ENCODE measurements around the gene SGPP2. TPM values are rescaled to one million over a fixed set of nuclear protein-coding genes. Genes with fewer than 3 reads are reported as not detected.

The SGPP2 gene
- total RNA-seq, 2 donors from 2014 or later, result 0.28 TPM; not detected in 1

- no peak overlapping the region for H3K4me3 ChIP-seq
- no peaks in the 10 kb centered on the region for H3K9me3 ChIP-seq
- no peaks in the 10 kb centered on the region for H3K4me1 ChIP-seq (ENCODE audit: control insufficient read depth in 1 of 2, low read depth in 2 of 2)
- DNase-seq (ENCODE audit: low spot score) (no peak), ATAC-seq (ENCODE audit: insufficient number of reproducible peaks, low FRiP score, low read depth) (no peak)
- TF ChIP-seq CTCF (IDR thresholded peaks at IDR 0.05), result no peak
- no peaks in the 10 kb centered on the region for H3K27me3 ChIP-seq (replicated peaks; ENCODE audit: insufficient read depth)
- no peaks in the 10 kb centered on the region for H3K36me3 ChIP-seq
- H3K27ac ChIP-seq, result no peak overlapping the region
Observed at GRCh38 chr2:222436040-222436413, 11.7 kb downstream of the SGPP2 start.

- Histone ChIP-seq H3K27ac (no peak overlapping the region), H3K4me3 (no peak overlapping the region), H3K36me3 (no peaks in the 10 kb centered on the region), H3K27me3 (replicated peaks; ENCODE audit: insufficient read depth) (no peaks in the 10 kb centered on the region), H3K9me3 (no peaks in the 10 kb centered on the region), H3K4me1 (ENCODE audit: control insufficient read depth in 1 of 2, low read depth in 2 of 2) (no peaks in the 10 kb centered on the region)
- no peak for ATAC-seq (ENCODE audit: insufficient number of reproducible peaks, low FRiP score, low read depth)
- TF ChIP-seq CTCF (IDR thresholded peaks at IDR 0.05), result no peak
- DNase-seq (ENCODE audit: low spot score), result no peak
Observed at GRCh38 chr2:222439692-222440091, 15.3 kb downstream of the SGPP2 start.

- Histone ChIP-seq H3K4me1 (ENCODE audit: control insufficient read depth in 1 of 2, low read depth in 2 of 2) (no peaks in the 10 kb centered on the region), H3K4me3 (no peak overlapping the region), H3K27ac (no peak overlapping the region), H3K9me3 (no peaks in the 10 kb centered on the region), H3K27me3 (replicated peaks; ENCODE audit: insufficient read depth) (no peaks in the 10 kb centered on the region), H3K36me3 (no peaks in the 10 kb centered on the region)
- no peak for TF ChIP-seq CTCF (IDR thresholded peaks at IDR 0.05)
- DNase-seq (ENCODE audit: low spot score), result no peak
- no peak for ATAC-seq (ENCODE audit: insufficient number of reproducible peaks, low FRiP score, low read depth)
Observed at GRCh38 chr2:222440673-222441422, 16.5 kb downstream of the SGPP2 start.

- Histone ChIP-seq H3K36me3 (no peaks in the 10 kb centered on the region), H3K27me3 (replicated peaks; ENCODE audit: insufficient read depth) (no peaks in the 10 kb centered on the region), H3K27ac (no peak overlapping the region), H3K4me1 (ENCODE audit: control insufficient read depth in 1 of 2, low read depth in 2 of 2) (no peaks in the 10 kb centered on the region), H3K9me3 (no peaks in the 10 kb centered on the region), H3K4me3 (no peak overlapping the region)
- no peak for ATAC-seq (ENCODE audit: insufficient number of reproducible peaks, low FRiP score, low read depth)
- DNase-seq (ENCODE audit: low spot score), result no peak
- TF ChIP-seq CTCF (IDR thresholded peaks at IDR 0.05), result no peak
Observed at GRCh38 chr2:222442665-222443064, 18.3 kb downstream of the SGPP2 start.

- Histone ChIP-seq H3K27me3 (replicated peaks; ENCODE audit: insufficient read depth) (no peaks in the 10 kb centered on the region), H3K36me3 (no peaks in the 10 kb centered on the region), H3K4me1 (ENCODE audit: control insufficient read depth in 1 of 2, low read depth in 2 of 2) (no peaks in the 10 kb centered on the region), H3K9me3 (no peaks in the 10 kb centered on the region), H3K27ac (no peak overlapping the region), H3K4me3 (no peak overlapping the region)
- no peak for DNase-seq (ENCODE audit: low spot score)
- ATAC-seq (ENCODE audit: insufficient number of reproducible peaks, low FRiP score, low read depth), result no peak
- TF ChIP-seq CTCF (IDR thresholded peaks at IDR 0.05), result no peak
Observed at GRCh38 chr2:222445227-222445626, 20.9 kb downstream of the SGPP2 start.
